Vagina (tissue), 2 donors: ENCODE measurements around the gene PAPPA2. TPM values are rescaled to one million over a fixed set of nuclear protein-coding genes. Genes with fewer than 3 reads are reported as not detected.

Experiments
- DNase-seq, 2 donors: peaks; one replicate each; pipeline ENCODE4 v3.0.0-alpha.2; 2017; ENCODE audit errors: extremely low spot score in 2 of 2
- H3K27ac ChIP-seq: fragments of 200-600 bp; sonication (generic); one replicate; pipeline ENCODE4 v1.5.1; 2019
- H3K27me3 ChIP-seq: fragments of 200-600 bp; sonication (generic); one replicate; pipeline ENCODE4 v1.5.1; 2019
- H3K36me3 ChIP-seq, 2 donors: fragments of 200-600 bp; sonication (generic); one replicate each; pipeline ENCODE4 v1.5.1; 2017 to 2019
- H3K4me1 ChIP-seq: fragments of 200-600 bp; sonication (generic); one replicate; pipeline ENCODE4 v1.5.1; 2019
- H3K4me3 ChIP-seq, 2 donors: fragments of 200-600 bp; sonication (generic); 1 replicate in 1 of 2; 2 replicates in 1 of 2; pipeline ENCODE4 v1.5.1; 2016 to 2019
- H3K9me3 ChIP-seq: fragments of 200-600 bp; sonication (generic); one replicate; pipeline ENCODE4 v1.5.1; 2019
- CTCF ChIP-seq, 3 experiments: fragments of 450-650 bp in 2 of 3; fragments of 200-600 bp in 1 of 3; sonication (generic) in 1 of 3; IDR thresholded peaks; one replicate each; pipeline ENCODE4 v1.5.1; 2017 to 2019; ENCODE audit warnings: antibody characterized with exemption in 3 of 3, mild to moderate bottlenecking in 2 of 3, moderate library complexity in 2 of 3
- POLR2A ChIP-seq, 2 donors: fragments of 450-650 bp; IDR thresholded peaks; one replicate each; pipeline ENCODE4 v1.6.1; 2017; ENCODE audit warnings: antibody characterized with exemption in 2 of 2, mild to moderate bottlenecking in 2 of 2, moderate library complexity in 2 of 2
- POLR2AphosphoS5 ChIP-seq, 2 donors: sonication (generic); formaldehyde crosslinking; IDR thresholded peaks; one replicate each; pipeline ENCODE4 v1.9.0; 2017; ENCODE audit warnings: antibody characterized with exemption in 2 of 2, mild to moderate bottlenecking in 2 of 2, low read depth in 1 of 2; ENCODE audit not compliant: insufficient read depth in 1 of 2
- intact Hi-C: fragments of 100-400 bp; cut with DNase I; formaldehyde crosslinking; loops from one replicate; pipeline ENCODE4 v1.15.1; 2023
- total RNA-seq: library from RNA; depleted of rRNA; stranded (reverse); fragments of >200 nt; gene quantifications from one replicate; pipeline ENCODE4 v1.2.3, GENCODE V29; 2016

PAPPA2 gene
- total RNA-seq, 1 donor from 2014 or later, result 0.25 TPM

GRCh38 chr1:176766779-176767178, 303.8 kb downstream of the PAPPA2 start:
- no peaks in the 10 kb centered on the region for H3K36me3 ChIP-seq
- intact Hi-C loops, result no loop called here
- H3K4me3 ChIP-seq, result no peak overlapping the region
- H3K27ac ChIP-seq, result no peak overlapping the region
- H3K27me3 ChIP-seq, result no peaks in the 10 kb centered on the region
- no peaks in the 10 kb centered on the region for H3K9me3 ChIP-seq
- H3K4me1 ChIP-seq, result no peaks in the 10 kb centered on the region
- TF ChIP-seq CTCF (IDR thresholded peaks at IDR 0.05) (no peak), POLR2A (IDR thresholded peaks at IDR 0.05) (no peak), POLR2AphosphoS5 (IDR thresholded peaks at IDR 0.05; ENCODE audit: insufficient read depth in 1 of 2, low read depth in 1 of 2) (no peak)
- no peak for DNase-seq

GRCh38 chr1:176767714-176768136, 304.8 kb downstream of the PAPPA2 start:
- Histone ChIP-seq H3K36me3 (no peaks in the 10 kb centered on the region), H3K4me3 (no peak overlapping the region), H3K27ac (no peak overlapping the region), H3K27me3 (no peaks in the 10 kb centered on the region), H3K9me3 (no peaks in the 10 kb centered on the region), H3K4me1 (no peaks in the 10 kb centered on the region)
- DNase-seq, result no peak
- no peak for TF ChIP-seq CTCF (IDR thresholded peaks at IDR 0.05)
- no peak for TF ChIP-seq POLR2A (IDR thresholded peaks at IDR 0.05)
- TF ChIP-seq POLR2AphosphoS5 (IDR thresholded peaks at IDR 0.05; ENCODE audit: insufficient read depth in 1 of 2, low read depth in 1 of 2), result no peak
- intact Hi-C loops, result no loop called here

- H3K27ac ChIP-seq, result no peak overlapping the region
- intact Hi-C loops, result no loop called here
- no peaks in the 10 kb centered on the region for H3K36me3 ChIP-seq
These were observed 305.6 kb downstream of the PAPPA2 start for GRCh38 chr1:176768532-176768931.

GRCh38 chr1:176770066-176770465, 307.1 kb downstream of the PAPPA2 start:
- no peaks in the 10 kb centered on the region for H3K4me1 ChIP-seq
- H3K36me3 ChIP-seq, result no peaks in the 10 kb centered on the region
- no peak overlapping the region for H3K4me3 ChIP-seq
- no peak overlapping the region for H3K27ac ChIP-seq
- no peak for DNase-seq
- intact Hi-C loops, result no loop called here
- no peaks in the 10 kb centered on the region for H3K9me3 ChIP-seq
- TF ChIP-seq POLR2A (IDR thresholded peaks at IDR 0.05), result no peak
- TF ChIP-seq POLR2AphosphoS5 (IDR thresholded peaks at IDR 0.05; ENCODE audit: insufficient read depth in 1 of 2, low read depth in 1 of 2), result no peak
- TF ChIP-seq CTCF (IDR thresholded peaks at IDR 0.05), result no peak
- H3K27me3 ChIP-seq, result no peaks in the 10 kb centered on the region

More at GRCh38 chr1:176768532-176768931, 305.6 kb downstream of the PAPPA2 start:
- Histone ChIP-seq H3K27me3 (no peaks in the 10 kb centered on the region), H3K4me1 (no peaks in the 10 kb centered on the region), H3K4me3 (no peak overlapping the region), H3K9me3 (no peaks in the 10 kb centered on the region)
- DNase-seq, result no peak
- TF ChIP-seq CTCF (IDR thresholded peaks at IDR 0.05) (no peak), POLR2A (IDR thresholded peaks at IDR 0.05) (no peak)

GRCh38 chr1:176773038-176773437, 310.1 kb downstream of the PAPPA2 start:
- TF ChIP-seq POLR2AphosphoS5 (IDR thresholded peaks at IDR 0.05; ENCODE audit: insufficient read depth in 1 of 2, low read depth in 1 of 2) (no peak), POLR2A (IDR thresholded peaks at IDR 0.05) (no peak), CTCF (IDR thresholded peaks at IDR 0.05) (no peak)
- Histone ChIP-seq H3K4me1 (no peaks in the 10 kb centered on the region), H3K4me3 (no peak overlapping the region), H3K27me3 (no peaks in the 10 kb centered on the region), H3K9me3 (no peaks in the 10 kb centered on the region), H3K27ac (no peak overlapping the region), H3K36me3 (no peaks in the 10 kb centered on the region)
- DNase-seq, result no peak
- intact Hi-C loops, result no loop called here
